ENCODE results near the gene PABPN1L. TPM values are rescaled to one million over a fixed set of nuclear protein-coding genes. Genes with fewer than 3 reads are reported as not detected.
"Not testable (repeated sequence)": the region's sequence is repeated elsewhere in the genome, so short reads cannot be mapped to it uniquely, and the experiment has no call there.

The PABPN1L gene
- polyA plus RNA-seq, 3 donors: not detected

DNA sequence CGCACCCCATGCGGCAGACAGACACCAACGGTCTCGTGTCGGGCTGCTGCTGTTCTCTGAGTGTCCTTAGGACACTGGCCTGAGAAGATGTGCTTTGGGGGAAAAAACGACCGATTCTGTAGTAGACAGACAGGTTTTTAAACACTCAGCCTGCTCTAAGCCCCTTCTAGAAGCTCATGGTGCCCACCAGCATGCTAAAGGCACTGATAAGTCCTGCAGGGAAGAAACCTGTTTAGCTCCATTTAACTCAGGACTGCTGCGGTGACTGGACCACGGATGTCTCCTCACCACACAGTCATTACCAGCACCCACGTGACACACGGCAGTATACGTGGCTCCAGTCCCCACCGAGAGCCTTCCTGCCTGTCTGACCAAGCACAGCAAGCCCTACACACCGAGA is 35.7 kb downstream of the PABPN1L start:
- no peak for DNase-seq

DNA sequence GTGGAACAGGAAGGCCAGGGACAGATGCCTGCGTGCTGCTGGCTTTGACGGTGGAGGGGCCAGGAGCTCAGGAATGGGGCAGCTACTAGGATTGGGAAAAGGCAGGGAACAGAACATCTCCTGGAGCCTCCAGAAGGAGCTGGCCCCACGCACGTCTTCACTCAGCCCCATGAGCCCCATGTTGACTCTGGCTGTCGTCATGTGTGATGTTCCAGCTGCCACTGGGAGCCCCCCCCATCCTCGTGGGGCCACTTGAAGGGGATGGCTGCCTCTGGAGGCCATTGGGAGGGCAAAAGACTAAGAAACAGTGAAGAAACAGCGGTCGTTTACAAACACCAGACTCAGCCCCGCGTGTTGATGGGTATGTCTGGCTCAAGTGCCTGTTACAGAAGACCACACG is 36.2 kb downstream of the PABPN1L start:
- peak; percentile 57 for DNase-seq

DNA sequence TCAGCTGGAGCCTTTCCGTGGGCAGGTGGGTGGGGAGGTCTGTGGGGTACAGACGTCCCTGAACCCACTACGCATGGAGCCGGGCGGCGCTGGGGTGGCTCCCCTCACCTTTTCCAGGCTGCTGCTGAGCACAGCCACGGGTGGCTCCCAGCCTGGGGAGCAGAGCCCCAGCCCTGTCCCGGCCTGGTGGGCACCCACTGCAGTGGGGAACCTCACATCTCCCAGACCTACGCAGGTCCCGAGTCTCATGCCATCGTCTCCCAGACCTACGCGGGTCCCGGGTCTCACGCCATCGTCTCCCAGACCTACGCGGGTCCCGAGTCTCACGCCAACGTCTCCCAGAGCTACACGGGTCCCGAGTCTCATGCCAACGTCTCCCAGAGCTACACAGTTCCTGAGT is 37.7 kb downstream of the PABPN1L start:
- DNase-seq: no peak

- DNase-seq: no peak
Measured at GRCh38 chr16:88827727-88828126, 38.7 kb downstream of the PABPN1L start.

DNA sequence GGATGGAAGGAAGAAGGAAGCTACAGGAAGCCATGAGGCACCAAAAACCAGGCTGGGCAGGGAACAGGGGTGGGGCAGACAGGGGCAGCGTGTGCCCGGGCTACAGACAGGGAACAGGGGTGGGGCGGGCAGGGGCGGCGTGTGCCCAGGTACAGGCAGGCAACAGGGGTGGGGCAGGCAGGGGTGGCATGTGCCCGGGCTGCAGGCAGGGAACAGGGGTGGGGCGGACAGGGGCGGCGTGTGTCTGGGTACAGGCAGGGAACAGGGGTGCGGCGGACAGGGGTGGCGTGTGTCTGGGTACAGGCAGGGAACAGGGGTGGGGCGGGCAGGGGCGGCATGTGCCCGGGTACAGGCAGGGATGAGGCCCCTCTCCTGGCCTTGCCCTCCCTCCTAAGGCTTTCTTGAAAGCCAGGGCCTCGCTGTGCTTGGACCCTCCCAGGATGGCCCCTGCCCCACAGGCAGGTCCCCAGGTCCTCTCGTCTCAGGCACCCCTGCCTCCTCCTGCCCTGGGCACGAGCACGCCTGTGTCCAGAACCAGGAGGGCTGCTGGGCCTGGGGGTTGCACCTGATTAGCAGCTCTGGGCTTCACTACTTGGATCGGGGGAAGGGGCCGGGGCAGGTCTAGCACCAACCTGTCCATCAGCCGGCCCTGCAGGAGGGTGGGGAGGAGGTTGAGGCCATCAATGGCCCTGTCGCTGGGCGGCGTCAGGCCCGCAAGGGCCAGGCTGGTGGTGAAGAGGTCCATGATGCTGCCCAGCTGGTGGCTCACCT is 40.2 kb downstream of the PABPN1L start:
- DNase-seq: no peak

- no peak for DNase-seq
Measured at GRCh38 chr16:88825146-88825545, 41.3 kb downstream of the PABPN1L start.

DNA sequence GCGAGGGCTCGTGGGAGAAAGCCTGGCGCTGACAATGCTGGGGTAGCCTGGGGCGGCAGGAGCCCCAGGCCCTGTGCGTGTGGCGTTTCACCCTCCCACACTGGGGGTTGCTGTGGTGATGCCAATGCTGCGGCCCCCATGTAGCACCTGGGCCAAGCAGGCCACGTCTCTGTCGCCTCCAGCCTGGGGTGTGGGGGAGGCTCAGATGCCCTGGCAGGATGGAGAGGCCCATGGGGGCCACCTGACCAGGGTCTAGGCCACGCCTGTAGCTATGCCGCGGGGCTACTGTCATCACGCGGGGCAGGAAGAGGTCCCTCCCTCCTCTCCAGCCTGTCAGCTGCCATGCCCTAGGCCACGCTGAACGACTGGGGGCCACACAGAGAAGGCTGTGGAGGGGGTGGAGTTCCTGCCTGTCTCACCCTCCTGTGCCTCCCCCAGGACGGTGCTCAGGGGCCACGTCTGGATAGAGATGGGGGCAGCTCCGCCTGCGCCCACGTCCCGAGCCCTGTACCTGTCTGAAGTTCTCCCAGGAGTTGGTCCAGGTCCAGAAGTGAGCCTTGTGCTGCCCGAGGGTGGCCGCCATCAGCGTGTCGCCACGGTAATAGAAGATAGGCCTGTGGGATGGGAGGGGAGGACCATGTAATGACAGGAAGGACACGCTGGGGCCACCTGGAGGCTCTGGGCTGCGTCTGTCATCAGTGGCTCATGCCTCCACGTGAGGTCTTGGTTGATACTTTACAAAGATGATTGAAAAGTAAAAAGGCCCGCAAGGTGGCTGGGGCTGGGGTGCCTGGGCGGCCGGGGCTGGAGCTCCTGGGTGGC is 42.0 kb downstream of the PABPN1L start:
- no peak for DNase-seq

DNA sequence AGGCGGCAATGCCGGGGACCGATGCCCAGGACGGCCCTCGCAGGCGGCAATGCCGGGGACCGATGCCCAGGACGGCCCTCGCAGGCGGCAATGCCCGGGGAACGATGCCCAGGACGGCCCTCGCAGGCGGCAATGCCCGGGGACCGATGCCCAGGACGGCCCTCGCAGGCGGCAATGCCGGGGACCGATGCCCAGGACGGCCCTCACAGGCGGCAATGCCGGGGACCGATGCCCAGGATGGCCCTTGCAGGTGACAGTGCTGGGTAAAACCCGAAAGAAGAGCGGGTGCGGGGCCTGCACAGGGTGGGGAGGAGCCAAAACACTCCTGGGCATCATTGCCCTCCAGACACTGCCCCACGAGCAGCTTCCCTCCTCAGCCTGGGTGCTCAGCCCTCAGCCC is 42.8 kb downstream of the PABPN1L start:
- not testable (repeated sequence) for DNase-seq

- no peak for DNase-seq
Measured at GRCh38 chr16:88822281-88823040, 44.0 kb downstream of the PABPN1L start.

DNA sequence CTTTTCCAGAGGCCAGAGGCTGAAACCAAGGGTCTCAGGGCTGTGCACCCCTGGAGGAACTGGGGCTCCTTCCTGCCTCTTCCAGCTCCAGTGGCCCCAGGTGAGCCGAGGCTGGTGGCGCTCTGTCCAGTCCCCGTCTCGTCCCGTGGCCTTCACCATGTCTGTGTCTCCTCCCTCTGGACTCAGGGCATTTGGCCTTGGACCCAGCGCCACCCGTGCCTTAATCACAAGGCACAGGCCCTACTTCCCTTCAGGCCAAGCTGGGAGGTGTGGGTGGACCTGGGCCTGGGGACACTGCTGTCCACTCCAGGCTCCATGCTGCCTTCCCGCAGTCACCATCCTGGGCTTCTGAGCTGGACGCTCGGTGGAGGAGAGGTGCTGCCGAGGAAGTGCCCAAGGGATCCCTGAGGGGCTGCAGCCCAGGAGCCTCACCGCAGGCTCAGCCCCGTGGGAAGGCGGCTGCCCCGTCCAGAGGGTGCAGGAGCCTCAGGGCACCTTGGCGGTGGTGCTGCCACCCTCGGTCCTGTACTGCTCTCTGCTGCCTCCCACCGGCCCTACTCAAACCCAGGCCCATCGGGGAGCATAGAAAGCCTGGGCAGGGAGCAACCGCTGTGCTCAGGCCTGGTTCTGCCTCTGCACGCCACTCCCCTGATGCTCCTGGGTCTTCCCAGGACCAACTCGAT is 45.2 kb downstream of the PABPN1L start:
- DNase-seq: no peak

DNA sequence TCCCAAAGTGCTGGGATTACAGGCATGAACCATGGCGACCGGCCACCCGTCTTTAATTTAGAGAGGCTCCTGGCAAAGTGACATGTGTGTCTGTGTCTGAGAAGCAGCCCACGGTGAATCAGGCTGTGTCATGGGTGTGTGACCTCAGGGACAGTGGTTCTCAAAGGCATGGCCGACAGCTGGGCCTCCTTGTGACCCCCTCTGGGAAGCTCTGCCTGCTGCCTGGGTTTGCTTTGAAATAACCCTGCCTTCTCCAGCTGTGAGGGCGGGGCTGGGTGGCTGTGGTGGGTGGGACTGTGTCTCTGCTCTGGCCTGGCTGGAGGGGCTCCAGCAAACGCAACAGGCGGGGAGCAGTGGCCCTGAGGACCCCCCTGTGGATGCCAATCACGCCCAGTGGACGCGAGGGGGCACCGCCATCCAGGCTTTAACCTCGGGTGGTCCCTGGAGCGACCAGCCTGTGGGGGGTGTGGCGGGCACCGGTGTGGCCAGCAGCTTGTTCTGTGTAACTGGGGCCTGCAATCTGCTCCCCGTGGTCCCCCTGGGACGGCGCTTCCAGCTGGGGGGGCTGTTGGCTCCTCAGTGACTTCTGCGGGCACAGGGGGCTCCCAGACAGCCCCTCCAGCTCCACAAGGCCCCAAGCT is 46.0 kb downstream of the PABPN1L start:
- no peak for DNase-seq

DNA sequence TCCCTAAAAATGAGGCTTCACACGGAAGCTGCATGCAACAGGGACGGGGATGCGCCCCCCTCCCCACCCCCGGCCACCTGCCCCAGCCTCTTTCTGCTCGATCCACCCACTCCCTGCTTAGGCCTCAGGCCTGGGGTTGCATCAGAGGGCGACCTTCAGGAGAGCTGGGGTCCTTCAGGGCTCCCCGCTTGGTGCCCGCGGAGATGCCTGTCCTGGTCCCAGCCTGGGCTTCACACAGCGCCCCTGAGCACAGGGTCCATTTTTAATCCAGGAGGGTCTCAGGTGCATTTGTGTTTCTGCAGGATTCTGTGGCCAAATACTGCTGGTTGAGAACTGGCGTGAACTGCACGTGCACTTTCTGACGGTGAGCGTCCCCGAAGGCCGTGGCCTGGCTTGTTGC is 47.3 kb downstream of the PABPN1L start:
- DNase-seq: no peak

DNA sequence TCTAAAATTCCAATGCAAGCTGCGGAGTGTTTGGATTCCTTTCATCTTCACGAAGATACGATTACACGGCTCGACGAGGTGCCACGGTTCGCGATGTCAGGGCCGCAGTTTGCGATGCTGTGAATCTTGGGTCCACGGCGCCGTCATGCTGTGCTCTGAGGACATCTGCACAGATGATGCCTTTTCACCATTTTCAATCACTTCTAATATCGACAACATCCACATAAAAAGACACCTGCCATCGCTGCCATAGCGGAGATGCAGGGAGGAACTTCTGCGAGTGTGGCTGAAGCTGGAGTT is 47.9 kb downstream of the PABPN1L start:
- no peak for DNase-seq

DNA sequence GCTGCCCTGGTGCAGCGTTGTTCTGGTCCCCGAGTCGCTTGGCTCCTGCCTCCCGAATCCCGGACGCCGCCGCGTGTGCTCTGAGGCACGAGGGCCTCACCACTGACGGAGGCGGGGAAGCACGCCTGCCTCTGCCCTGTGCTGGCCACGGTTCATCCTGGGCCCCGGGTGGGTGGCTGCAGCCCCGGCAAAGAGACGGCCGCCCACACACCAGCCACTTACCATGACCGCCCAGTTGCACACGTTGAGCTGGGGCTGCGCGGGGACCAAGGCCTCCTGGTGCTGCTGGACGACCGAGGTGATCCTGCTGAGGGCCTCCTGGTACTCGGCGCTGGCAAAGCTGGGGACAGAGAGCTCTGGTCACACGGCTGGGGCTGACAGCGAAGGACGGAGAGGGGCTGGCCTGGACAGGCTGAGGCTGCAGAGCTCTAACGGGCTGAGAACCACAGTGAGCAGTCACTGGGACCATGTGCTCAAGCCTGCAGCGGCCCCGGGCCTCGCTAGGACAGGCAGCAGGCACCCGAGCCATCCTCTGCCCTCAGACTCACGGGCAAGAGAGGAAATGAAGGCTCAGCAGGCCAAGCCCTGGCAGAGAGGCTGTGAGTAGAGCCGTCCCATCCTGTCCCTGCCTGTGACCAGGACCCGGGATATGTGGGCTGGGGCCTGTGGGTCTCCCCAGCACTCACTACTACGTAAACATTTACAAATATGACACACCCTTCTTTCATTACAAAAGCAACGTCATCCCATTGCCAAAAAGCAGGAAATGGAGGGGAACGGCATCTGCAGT is 48.5 kb downstream of the PABPN1L start:
- DNase-seq: no peak

DNA sequence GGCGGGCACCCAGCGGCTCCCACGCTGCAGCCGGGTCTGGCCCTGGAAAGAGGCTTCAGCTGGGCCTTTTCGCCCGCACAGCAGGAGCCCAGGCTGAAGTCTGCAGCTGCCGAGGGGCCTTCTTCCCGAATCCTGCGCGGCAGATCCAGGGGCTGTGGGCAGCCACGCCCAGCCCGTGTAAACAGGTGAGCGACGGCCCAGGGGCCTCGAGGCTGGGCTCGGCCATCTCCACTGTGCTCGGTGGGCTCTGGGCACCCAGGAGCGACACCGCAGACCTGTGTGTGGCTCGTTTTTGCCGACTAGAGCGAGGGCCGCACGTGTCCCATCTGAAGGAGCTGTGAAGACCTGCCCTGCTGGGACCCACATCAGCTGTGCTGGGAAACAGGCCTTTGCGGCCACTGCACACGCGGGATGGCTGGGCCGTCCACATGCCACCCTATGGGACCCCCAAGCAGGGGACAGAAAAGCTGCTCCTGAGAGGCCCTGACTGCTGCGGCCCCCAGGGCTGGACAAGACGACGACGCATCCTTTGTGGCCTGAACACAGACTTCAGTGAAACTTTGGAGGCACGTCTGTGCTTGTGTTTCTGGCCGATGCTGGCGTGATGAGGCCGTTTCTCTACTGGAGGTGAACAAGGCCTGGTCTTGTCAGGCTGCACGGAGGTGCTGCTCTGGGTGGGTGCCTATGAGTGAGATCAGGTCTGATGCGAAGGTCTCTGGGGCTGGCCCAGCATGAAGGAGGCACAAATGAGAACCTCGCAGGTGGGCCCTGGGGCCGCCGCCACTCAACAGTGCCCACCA is 49.5 kb downstream of the PABPN1L start:
- no peak for DNase-seq

DNA sequence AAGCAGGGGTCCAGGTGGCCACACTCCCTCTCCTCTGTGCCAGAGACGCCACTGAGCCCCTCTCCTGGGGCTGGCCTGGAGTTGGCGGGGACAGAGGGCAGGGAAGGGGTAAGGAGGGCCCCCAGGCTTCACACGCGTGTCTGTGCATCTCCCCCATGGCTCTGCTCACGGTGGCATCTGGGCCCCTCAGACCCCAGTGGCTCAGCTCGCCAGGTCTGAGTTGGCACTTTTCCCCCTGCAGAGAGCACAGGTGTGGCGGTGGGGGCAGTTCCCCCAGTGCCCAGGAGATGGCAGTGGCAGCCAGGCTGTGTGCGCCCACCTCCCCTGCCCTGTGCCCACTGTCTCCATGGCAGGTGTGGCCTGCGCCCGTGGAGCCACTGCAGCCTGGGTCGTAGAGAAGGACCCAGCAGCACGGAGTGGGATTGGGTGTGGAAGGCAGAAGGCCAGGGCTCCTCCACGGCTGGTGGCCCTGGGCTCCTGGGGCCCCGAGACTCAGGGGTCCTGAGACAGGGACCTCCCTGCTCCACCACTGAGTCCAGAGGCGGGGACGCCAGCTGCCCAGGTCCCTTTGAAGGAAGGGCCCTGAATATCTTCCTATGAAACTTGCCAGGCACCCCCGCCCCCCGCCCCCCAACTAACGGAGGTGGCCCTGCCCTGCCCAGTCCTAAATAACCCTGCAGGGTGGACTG is 50.4 kb downstream of the PABPN1L start:
- no peak for DNase-seq

- DNase-seq: no peak
Measured at GRCh38 chr16:88815227-88815626, 51.2 kb downstream of the PABPN1L start.

GRCh38 chr16:88814144-88814502 is 52.3 kb downstream of the PABPN1L start:
- DNase-seq: no peak
